DMS 273 (cell line): Measurements from ENCODE around the gene PRKAG1.
A peak's percentile ranks its signal among the peaks of the same experiment; 100 is the strongest.

ENCODE experiments used
- DNase-seq: peaks from one replicate; lab custom pipeline; 2025; ENCODE audit not compliant: unreplicated experiment; lab: John Stamatoyannopoulos, UW

The PRKAG1 gene

DNA sequence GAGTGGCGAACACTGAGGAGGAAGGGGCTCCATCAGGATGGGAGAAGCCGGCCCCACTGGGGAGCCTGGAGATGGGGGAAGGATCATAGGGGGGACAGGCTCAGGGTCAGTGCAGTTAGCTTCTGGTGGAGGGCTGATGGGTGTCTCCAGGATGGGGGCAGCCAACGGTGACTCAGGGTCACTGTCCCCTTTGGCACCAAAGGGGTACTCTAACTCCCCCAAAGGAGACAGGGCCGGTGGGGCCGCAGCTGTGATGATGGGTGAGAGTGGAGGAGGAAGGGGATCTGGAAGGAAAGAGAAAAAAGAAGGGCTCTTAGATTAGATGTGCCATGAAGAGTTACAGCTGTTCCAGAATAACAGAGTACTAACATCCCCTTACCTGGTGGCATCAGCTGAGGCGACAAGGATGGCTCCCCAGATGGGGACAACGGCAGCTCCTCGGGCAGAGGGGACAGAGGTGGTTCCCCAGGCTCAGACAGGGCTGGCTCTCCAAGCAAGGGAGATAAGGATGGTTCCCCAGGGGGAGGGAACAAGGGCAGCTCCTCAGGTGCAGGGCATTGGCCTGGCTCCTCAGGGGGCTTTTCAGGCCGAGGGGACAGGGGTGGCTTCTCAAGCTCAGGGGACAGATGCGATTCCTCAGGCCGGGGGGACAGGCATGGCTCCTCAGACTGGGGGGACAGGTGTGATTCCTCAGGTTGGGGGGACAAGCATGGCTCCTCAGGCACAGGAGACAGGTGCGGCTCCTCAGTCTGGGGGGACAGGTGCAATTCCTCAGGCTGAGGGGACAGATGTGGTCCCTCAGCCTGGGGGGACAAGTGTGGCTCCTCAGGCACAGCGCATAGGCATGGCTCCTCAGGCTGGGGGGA is 32.2 kb upstream of the PRKAG1 start:
- no peak for DNase-seq

DNA sequence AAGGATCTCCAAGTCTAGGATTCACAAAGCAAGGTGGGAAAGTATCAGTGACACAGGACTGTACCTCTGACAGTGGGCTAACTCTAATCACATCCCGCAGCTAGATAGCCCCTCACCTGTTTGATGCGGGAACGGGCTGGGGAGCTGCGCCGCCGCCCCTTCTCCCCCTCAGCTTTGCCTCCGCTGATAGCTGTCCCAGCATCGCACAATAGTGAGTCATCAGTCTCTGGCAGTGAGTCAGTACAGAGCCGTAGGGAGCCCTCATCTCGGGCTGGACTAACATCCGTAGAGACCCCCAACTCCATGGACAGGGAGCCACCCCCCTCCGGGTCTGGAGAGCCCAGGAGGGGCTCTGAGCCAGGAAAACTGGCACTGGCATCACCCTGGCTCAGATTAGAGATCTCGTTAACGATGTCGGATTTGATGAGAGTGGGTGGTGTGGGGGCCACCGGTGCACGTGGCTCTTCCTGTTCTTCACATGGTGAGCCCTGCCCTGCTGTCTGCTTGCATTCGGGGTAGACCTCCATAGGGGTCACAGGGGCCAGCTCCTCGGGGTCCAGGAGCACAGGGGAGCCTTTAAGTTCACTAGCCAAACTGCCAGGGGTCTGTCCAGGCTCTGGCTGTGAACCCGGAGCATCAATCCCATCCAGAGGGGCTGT is 31.1 kb upstream of the PRKAG1 start:
- DNase-seq = no peak

- DNase-seq = no peak
These were observed 30.4 kb upstream of the PRKAG1 start for GRCh38 chr12:49048953-49049352.

- no peak for DNase-seq
These were observed 27.7 kb upstream of the PRKAG1 start for GRCh38 chr12:49046129-49046895.

DNA sequence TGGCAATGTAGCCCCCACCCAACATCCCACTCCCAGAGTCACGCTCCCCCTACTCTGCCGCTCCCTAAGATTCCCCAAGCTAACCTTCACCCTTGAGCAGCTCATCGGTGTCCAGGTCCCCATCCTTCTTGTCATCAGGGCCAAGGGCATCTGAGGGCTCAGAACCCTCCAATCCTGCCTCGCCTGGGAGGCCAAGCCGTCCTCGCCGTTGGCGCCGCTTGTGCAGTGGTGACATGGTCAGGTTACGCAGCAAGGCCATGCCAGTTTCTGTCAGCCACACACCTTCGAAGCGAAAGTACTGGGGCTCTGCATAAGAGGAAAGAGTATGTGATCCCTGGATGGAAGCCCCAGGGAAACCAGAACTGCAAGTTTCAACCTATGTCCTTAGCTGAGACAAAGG is 26.1 kb upstream of the PRKAG1 start:
- no peak for DNase-seq

DNA sequence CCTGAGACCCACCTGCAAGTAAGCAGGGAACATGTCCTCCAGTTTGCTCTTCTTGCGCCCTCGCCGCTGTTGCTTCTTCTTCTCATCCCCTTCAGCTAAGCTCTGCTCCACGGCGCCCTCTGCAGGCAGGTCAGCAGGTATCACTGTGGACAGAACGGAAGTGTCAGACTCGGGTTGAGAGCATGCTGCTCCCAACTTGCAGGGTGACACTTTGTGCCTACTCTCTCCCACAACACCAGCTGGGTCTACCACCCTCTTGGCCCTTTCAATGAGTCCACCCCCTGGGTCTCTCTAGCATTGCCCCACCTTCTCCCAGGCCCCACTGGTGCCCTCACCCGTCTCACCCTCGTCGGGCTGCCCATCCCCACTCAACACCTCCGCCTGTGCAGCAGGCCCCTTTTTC is 25.3 kb upstream of the PRKAG1 start:
- peak; percentile 66 for DNase-seq

- DNase-seq = no peak
These were observed 24.7 kb upstream of the PRKAG1 start for GRCh38 chr12:49043241-49043640.

DNA sequence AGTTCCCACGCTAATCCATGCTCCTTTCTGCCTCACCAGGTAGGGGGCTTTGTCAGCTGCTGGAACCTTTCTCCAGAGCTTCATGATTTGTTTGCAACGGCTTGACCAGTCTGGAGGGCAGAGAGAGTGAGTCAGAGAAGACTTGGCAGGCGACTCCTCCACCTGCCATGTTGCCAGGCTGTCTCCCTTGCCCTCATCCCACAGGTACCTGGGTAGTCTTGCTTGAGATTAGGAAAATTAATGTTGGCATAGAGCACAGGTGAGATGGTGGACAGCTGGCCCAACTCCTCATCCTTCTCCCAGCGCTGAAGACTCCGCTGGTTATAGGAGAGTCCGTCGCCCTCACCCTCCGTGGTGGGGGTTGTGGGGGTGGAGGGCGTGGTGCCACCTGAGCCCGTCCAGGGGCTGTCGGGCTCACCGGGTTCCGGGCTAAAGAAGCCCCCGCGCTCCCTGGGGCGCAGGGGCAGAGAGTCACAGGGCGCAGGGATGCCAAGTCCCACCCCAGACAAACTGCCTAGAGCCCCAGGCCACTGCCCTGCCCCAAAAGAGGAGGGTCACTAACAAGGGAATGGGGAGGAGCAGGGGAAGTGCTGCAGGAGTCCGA is 23.4 kb upstream of the PRKAG1 start:
- DNase-seq = no peak

GRCh38 chr12:49041036-49041880 is 22.7 kb upstream of the PRKAG1 start:
- DNase-seq = no peak

DNA sequence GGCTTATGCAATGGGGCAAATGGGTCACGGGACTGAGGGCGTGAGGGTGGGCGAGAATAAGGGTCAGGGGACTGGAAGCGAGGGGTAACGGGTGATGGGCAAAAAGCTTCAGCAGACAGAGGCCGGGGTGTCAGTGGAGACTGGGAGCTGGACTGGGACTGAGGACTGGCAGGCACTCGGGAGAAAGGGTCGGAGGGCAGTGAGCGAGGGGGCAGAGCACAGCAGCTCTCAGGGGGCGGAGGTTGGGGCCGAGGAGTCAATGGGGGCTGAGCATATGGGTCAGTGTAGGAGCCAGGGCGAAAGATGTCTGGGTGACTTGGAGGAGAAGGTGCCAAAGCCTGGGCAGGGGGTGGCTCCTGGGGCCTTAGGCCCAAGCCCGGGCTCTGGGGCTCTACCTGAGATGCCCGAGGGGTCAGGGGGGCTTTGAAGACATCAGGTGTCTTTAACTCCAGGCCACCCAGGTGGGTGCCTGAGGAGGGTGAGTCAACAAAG is 21.8 kb upstream of the PRKAG1 start:
- DNase-seq = no peak

- no peak for DNase-seq
These were observed 21.1 kb upstream of the PRKAG1 start for GRCh38 chr12:49039421-49040363.

DNA sequence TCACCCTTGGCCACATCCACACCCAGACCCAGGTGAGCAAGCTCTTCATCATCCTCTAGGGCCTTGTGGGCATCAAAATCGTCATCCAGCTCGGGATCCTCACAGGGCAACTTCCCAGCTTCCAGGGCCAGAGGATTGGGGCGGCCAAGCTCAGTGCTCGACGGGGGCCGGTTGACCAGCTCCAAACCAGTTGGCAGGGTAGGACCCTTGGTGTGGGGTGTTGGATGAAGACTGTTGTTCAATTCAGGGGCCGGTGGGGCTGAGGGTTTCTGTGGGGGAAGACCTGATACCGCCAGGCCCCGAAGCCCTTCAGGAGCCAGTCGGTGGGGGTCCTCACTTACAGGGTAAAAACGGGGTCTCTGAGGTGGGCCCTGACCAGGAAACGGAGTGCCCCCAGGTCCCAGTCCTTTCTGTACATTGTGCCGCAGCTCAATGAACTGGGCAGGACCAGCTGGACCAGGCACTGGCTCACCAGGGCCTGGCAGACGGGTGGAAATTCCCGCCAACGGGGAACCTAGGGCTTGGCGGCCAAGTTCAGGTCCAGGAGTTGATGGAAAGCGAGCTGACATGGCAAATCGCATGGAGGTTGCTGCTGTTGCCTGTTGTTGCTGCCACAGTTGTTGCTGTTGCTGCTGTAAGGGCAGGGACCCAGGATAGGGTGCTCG is 19.8 kb upstream of the PRKAG1 start:
- no peak for DNase-seq

DNA sequence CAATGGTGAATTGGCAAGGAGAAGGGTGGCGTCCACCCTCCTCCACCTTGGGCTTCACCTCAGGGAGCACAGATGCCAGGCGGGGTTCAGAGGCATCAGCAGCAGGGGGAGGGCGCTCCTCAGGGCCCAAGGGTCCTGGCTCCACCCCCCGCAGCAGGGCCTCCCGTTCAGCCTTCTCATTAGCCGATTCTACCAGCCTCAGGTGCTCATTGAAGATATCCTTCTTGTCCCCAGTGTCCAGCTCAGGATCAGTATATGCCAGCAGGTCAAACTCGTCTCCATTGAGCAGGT is 19.3 kb upstream of the PRKAG1 start:
- no peak for DNase-seq

DNA sequence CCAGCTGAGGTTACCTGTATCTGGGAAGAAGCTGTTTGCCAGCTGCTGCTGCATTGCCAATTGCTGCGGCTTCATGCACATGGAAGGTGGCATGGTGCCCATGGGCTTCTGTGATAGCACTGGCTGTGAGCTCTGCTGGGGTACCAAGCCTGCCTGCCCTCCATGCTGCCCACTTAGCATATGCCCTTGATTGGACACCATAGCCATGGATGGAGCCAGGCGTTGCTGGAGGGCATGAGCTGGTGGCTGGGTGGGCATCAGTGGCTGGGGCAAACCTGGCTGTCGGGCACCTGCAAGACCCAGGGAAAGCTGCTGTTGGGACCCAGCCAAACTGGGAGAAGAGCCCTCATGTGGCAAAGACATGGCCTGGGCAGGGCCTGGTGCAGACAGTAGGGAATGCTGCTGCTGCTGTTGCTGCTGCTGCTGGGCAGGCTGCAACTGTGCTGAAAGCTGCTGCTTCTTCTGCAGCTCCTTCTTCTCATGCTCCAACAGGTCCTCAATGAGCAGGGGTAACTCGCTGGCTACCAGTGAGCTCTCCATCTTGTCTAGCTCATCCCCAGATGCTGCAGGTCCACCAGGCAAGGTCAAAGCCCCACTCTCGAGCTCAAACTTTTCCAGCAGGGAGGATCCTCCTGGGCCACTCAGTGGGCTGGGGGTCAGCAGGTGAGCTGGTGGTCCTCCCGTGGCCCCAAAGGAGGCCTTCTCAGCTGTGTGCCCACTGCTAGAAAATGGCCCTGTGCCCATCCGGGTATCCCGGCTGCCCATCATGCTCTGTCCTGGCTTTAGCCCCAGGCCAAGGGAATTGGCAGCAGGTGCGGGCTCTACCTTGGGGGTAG is 18.8 kb upstream of the PRKAG1 start:
- DNase-seq = no peak

- no peak for DNase-seq
These were observed 17.5 kb upstream of the PRKAG1 start for GRCh38 chr12:49036029-49036428.

DNA sequence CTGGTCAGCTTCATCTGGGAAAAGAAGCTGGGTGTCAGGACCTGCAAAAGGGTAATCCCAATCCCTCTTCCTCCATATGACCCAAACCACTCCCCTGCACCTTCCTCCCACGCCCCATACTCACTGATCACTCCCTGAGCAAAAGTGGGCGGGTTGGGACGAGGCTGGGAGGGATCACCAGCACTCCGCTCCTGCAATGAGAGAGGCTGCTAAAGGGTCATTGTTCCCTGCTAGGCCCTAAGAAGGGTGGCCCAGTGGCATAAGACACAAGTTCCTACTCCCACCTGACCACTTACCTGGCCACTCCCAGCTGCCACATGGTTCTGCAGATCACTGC is 15.7 kb upstream of the PRKAG1 start:
- DNase-seq = no peak

GRCh38 chr12:49033611-49034285 is 15.2 kb upstream of the PRKAG1 start:
- DNase-seq = no peak
